Calu3 (cell line): Measurements from ENCODE around the gene SHISA8. TPM values are rescaled to one million over a fixed set of nuclear protein-coding genes. Genes with fewer than 3 reads are reported as not detected.

Experiments
- BruUV-seq: library from RNA; stranded (reverse); fragments of 400-500 nt; replicated peaks from 2 replicates; lab custom pipeline; 2021; lab: Mats Ljungman, UMichigan
- CTCF ChIA-PET: fragments of 300-600 bp; sonication (Branson Sonifier 250); formaldehyde crosslinking; loops from one replicate; lab custom pipeline; 2022; ENCODE audit warnings: antibody characterized with exemption; lab: Charles Lee
- DNase-seq: peaks from one replicate; pipeline ENCODE4 v3.0.0; 2022
- H3K27ac Mint-ChIP-seq: one replicate; pipeline ENCODE4 v1.8.0; 2022; ENCODE audit warnings: mixed read lengths; ENCODE audit not compliant: unreplicated experiment
- H3K27me3 Mint-ChIP-seq: one replicate; pipeline ENCODE4 v1.8.0; 2022; ENCODE audit warnings: mixed read lengths; ENCODE audit not compliant: unreplicated experiment
- H3K36me3 Mint-ChIP-seq: one replicate; pipeline ENCODE4 v1.8.0; 2022; ENCODE audit warnings: mild to moderate bottlenecking, moderate library complexity, mixed read lengths; ENCODE audit not compliant: insufficient read depth, unreplicated experiment
- H3K4me1 Mint-ChIP-seq: one replicate; pipeline ENCODE4 v1.8.0; 2022; ENCODE audit warnings: mild to moderate bottlenecking, low read depth, mixed read lengths; ENCODE audit not compliant: unreplicated experiment
- H3K4me3 Mint-ChIP-seq: one replicate; pipeline ENCODE4 v1.8.0; 2022; ENCODE audit warnings: mild to moderate bottlenecking, low read depth, moderate library complexity, mixed read lengths; ENCODE audit not compliant: unreplicated experiment
- H3K9me3 Mint-ChIP-seq: one replicate; pipeline ENCODE4 v1.8.0; 2022; ENCODE audit warnings: low read depth, mixed read lengths; ENCODE audit not compliant: unreplicated experiment
- CTCF ChIP-seq: fragments of 200-600 bp; IDR thresholded peaks from one replicate; pipeline ENCODE4 v1.8.0; 2022; ENCODE audit warnings: antibody characterized with exemption; ENCODE audit not compliant: unreplicated experiment
- intact Hi-C: fragments of 100-400 bp; cut with micrococcal nuclease; formaldehyde crosslinking; loops from one replicate; pipeline ENCODE4 v1.10.0; 2022; ENCODE audit not compliant: unreplicated experiment
- total RNA-seq: library from RNA; stranded (reverse); gene quantifications from 2 replicates; pipeline ENCODE4 v1.2.3, GENCODE V29; 2022

The SHISA8 gene
- total RNA-seq, 1 experiment from 2014 or later, result not detected

GRCh38 chr22:41916745-41917358, 2.0 kb upstream of the SHISA8 start:
- no TSS peak for BruUV-seq
- Mint-ChIP-seq H3K36me3 (peaks cover 10% of the 10 kb centered on the region), H3K9me3 (no peaks in the 10 kb centered on the region), H3K27ac (no peak overlapping the region), H3K4me3 (no peak overlapping the region), H3K4me1 (peaks cover 7% of the 10 kb centered on the region), H3K27me3 (peaks cover 49% of the 10 kb centered on the region)
- no peak for TF ChIP-seq CTCF
- no peak for DNase-seq
- CTCF ChIA-PET, result interaction anchor here (1.2 kb wide), 2 partner anchors 9 to 24 kb away, joined by 3 to 6 read pairs; no protein-coding TSS in a partner anchor
- intact Hi-C loops, result no loop called here

GRCh38 chr22:41915786-41916493, 1.1 kb upstream of the SHISA8 start:
- DNase-seq, result no peak
- TF ChIP-seq CTCF, result no peak
- Mint-ChIP-seq H3K4me1 (peaks cover 7% of the 10 kb centered on the region), H3K4me3 (no peak overlapping the region), H3K9me3 (no peaks in the 10 kb centered on the region), H3K27ac (no peak overlapping the region), H3K27me3 (peaks cover 59% of the 10 kb centered on the region), H3K36me3 (peaks cover 10% of the 10 kb centered on the region)
- no TSS peak for BruUV-seq
- CTCF ChIA-PET, result interaction anchor here (1.2 kb wide), 2 partner anchors 9 to 25 kb away, joined by 3 to 6 read pairs; no protein-coding TSS in a partner anchor
- intact Hi-C loops, result no loop called here

- Mint-ChIP-seq H3K9me3 (no peaks in the 10 kb centered on the region), H3K4me1 (peaks cover 7% of the 10 kb centered on the region), H3K36me3 (peaks cover 10% of the 10 kb centered on the region), H3K27me3 (peaks cover 61% of the 10 kb centered on the region), H3K27ac (no peak overlapping the region), H3K4me3 (no peak overlapping the region)
- CTCF ChIA-PET, result interaction anchor here (0.6 kb wide), 1 partner anchor 1582 kb away, joined by 3 read pairs; no protein-coding TSS in a partner anchor
- DNase-seq, result no peak
- intact Hi-C loops, result no loop called here
- no peak for TF ChIP-seq CTCF
- BruUV-seq, result no TSS peak
Measured at GRCh38 chr22:41914611-41915034, 251 bp downstream of the SHISA8 start.

- BruUV-seq, result no TSS peak
- H3K9me3 Mint-ChIP-seq, result no peaks in the 10 kb centered on the region
- CTCF ChIA-PET, result interaction anchor here (1.5 kb wide), 1 partner anchor 27 kb away, joined by 5 read pairs; no protein-coding TSS in a partner anchor
- TF ChIP-seq CTCF, result no peak
- peaks cover 7% of the 10 kb centered on the region for H3K4me1 Mint-ChIP-seq
- peaks cover 16% of the 10 kb centered on the region for H3K36me3 Mint-ChIP-seq
- H3K27ac Mint-ChIP-seq, result no peak overlapping the region
- intact Hi-C loops, result no loop called here
- H3K27me3 Mint-ChIP-seq, result peaks cover 61% of the 10 kb centered on the region
- no peak overlapping the region for H3K4me3 Mint-ChIP-seq
- DNase-seq, result no peak
Measured at GRCh38 chr22:41913842-41914534, 886 bp downstream of the SHISA8 start.
